HG02642 (cell line): Measurements from ENCODE around the gene PIK3CB.

Source experiments
- ATAC-seq: cut with Tn5 transposase; IDR thresholded peaks from one replicate; pipeline ENCODE4 v1.9.1; 2021; ENCODE audit warnings: mild to moderate bottlenecking; ENCODE audit not compliant: unreplicated experiment, poor library complexity

PIK3CB gene

GRCh38 chr3:138834596-138835396 is at the start of gene PIK3CB:
TSS of gene PIK3CB (minus strand) at chr3:138834928. CDS start at chr3:138759343, 75,585 bp downstream.
- ATAC-seq, result peak; percentile 93

DNA sequence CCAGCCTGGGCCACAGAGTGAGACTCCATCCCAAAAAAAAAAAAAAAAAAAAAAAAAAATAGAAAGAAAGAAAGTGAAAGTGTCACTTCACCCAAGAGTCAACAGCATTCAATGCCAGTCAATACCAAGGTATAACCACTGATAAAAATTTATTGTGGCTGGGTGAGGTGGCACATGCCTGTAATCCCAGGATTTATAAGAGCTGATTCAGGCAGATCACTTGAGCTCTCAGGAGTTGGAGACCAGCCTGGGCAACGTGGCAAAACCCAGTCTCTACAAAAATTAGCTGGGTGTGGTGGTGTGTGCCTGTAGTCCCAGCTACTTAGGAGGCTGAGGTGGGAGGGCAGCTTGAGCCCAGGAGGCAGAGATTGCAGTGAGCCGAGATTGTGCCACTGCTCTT is 46.5 kb upstream of the PIK3CB start:
- ATAC-seq, result no peak

- no peak for ATAC-seq
These were observed 45.0 kb upstream of the PIK3CB start for GRCh38 chr3:138879541-138880380.

GRCh38 chr3:138877226-138877625 is 42.5 kb upstream of the PIK3CB start:
- no peak for ATAC-seq

- no peak for ATAC-seq
These were observed 41.3 kb upstream of the PIK3CB start for GRCh38 chr3:138875754-138876664.

DNA sequence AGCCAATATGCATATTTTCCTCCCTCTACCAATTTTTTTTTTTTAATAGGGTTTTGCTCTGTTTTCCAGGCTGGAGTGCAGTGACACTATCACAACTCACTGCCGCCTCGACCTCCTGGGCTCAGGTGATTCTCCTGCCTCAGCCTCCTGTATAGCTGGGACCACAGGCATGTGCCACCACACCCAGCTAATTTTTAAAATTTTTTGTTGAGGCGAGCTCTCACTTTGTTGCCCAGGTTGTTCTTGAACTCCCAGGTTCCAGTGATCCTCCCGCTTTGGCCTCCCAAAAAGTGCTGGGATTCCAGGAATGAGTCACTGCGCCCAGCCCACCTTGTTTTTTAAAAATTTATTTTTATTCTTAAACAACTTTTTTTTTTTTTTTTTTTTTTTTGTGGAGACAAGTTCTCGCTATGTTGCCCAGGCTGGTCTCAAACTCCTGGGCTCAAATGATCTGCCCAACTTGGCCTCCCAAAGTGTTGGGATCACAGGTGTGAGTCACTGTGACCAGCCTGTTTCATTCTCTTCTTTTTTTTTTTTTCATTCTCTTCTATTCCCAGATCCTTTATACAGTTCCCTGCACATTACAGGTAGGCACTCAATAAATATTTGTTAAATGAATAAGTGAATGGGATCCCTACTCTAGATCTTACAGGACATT is 40.5 kb upstream of the PIK3CB start:
- ATAC-seq, result no peak

DNA sequence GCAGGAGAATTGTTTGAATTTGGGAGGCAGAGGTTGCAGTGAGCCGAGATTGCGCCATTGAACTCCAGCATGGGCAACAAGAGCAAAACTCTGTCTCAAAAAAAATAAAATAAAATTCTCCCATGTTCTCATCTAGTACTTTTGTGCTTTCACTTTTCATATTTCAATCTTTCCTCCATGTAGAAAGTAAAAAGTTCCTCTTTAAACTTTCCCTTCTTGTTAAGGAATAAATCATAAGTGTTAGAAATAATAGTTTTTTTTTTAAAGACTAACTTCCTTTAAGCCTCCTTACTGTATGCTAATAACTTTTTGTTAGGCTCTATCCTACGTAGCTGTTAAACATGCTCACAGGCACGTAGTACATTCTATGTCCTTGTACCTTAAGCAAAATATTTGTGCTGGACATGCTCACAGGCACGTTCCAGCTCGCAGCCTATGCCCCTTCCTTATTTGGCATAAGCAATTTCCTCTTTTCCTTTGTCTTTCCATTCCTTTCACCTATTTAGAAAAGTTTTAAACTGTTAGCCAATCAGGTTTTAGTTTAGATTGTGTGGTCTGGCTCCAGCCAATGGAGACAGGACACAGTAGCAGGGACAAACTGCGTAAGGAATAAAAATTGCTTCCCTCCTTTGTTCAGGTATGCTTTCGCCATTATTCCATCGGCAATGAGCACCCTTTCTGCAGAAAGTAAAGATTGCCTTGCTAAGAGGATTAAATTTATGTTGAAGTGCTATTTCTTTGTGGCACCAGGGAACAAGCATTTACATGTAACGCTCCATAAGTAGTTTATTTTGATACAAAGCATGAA is 38.9 kb upstream of the PIK3CB start:
- ATAC-seq, result no peak

- no peak for ATAC-seq
These were observed 37.9 kb upstream of the PIK3CB start for GRCh38 chr3:138872632-138873031.

- ATAC-seq, result no peak
These were observed 33.3 kb upstream of the PIK3CB start for GRCh38 chr3:138867996-138868395.

DNA sequence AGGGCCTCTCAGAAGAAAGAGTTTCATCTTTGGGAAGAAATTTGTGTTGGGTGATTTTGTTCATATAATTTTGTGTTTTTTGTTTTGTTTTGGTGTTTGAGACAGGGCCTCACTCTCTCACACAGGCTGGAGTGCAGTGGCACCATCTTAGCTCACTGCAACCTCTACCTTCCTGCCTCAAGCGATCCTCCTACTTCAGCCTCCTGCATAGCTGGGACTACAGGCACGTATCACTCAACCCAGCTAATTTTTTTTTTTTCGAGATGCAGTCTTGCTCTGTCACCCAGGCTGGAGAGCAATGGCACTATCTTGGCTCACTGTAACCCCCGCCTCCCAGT is 29.0 kb upstream of the PIK3CB start:
- ATAC-seq, result no peak

DNA sequence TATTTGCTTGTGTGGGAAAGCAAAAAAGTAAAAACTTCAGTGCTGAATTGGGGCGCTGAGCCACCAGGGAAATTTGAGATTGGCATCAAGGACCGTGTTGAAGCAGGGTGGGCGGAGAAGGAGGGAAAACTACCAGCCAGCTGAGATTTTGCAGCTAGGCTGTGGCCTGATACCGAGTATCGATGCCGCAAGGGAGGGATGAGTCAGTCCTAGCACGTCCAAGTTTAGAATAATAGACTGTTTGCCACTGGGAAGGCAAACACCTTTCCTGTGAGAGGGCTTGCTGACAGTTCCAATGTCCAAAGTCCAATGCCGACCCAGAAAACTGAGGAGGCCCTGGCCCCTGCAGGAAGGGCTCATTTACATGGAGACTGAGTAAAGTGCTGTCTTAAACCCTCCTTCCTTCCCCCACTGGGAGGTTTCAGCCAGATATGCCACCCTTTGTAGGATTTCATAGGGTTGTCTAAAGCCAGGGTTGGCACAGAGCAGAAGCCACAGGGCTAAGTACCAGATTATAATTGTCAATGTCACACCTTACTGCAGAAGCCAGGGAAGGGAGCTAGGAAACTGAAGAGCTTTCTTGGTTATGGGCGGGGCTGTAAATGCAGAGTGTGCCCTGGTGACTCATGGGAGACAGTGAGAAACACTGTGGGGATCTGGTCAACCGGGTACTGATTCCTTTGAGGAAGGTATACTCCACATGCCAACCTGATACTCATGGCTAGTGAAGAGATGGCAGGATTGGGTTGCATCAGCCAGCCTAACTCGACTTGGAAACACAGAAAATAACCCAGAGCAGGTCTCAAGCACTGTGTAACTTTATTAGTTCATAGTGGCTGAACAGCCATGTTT is 28.4 kb upstream of the PIK3CB start:
- no peak for ATAC-seq

- ATAC-seq, result no peak
These were observed 27.8 kb upstream of the PIK3CB start for GRCh38 chr3:138862531-138862923.

DNA sequence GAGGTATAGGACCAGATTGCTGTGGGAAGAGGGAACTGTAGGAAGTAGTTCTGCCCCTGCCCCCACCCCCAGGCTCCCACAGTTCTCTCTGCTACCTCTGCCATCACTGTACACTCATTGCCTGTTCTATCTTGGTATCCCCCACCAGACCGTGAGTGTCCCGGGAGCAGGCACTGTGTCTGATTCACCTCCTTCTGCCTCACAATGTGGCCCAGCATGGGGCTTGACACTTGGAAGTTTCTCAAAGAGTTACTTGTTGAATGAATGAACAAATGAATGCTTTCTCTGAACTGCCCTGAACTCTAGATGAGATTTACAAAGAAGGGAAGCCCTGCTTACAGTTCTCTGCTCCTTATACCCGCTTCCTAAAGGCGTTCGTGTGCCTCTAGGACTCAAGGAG is 27.1 kb upstream of the PIK3CB start:
- ATAC-seq, result no peak

DNA sequence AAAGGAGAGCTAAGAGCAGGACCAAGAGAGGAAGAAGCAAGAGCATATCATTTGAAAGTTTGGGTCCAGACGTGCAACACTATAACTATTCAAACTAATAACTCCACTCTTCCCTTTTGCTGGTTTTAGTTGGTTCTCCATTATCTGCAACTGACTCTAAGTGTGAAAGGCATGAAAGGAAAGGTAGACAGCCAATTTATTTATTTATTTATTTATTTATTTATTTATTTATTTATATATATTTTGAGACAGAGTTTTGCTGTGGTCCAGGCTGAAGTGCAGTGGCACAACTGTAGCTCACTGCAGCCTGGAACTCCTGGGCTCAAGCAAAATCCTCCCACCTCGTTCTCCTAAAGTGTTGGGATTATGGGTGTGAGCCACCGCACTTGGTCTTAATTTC is 22.1 kb upstream of the PIK3CB start:
- ATAC-seq, result no peak

GRCh38 chr3:138854940-138855339 is 20.2 kb upstream of the PIK3CB start:
- ATAC-seq, result no peak

GRCh38 chr3:138854204-138854603 is 19.5 kb upstream of the PIK3CB start:
- no peak for ATAC-seq

- ATAC-seq, result no peak
These were observed 15.4 kb upstream of the PIK3CB start for GRCh38 chr3:138850151-138850550.

DNA sequence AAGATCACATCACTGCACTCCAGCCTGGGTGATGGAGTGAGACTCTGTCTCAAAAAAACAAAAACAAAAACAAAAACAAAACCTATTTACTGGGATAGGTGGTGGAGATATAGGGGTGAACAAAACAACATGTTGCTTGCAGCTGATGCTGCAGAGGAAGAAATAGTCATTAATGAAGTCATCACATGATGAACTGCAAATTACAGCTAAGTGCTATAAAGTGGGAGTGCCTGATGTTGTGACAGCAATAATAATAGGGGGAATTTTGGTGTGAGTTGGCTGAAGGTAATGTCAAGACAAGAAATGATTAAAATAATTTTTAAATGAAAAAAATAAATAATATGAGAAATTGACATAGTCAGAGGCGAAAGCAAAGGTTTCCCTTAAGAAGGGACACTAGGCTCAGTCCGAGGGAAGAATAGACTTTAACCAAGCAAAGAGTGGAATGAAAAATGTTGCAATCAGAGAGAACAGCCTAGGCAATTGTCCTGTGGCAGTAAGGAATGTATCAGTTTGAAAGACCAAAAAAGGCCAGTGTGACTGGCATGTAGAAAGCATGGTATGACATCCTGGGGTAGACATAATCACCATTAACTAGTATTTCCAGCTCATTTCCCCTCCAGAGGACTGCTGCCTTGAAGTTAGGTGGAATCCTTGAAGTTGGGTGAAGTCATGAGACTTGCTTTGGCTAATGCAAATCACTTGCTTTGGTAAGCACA is 14.7 kb upstream of the PIK3CB start:
- ATAC-seq, result no peak
